ENCODE results near the gene BPIFB2.
A peak's percentile ranks its signal among the peaks of the same experiment; 100 is the strongest.

Gene BPIFB2

GRCh38 chr20:33008336-33009213 lies 1.1 kb downstream of the BPIFB2 start:
- no peak for DNase-seq

GRCh38 chr20:33009214-33010132 lies 2.0 kb downstream of the BPIFB2 start:
- DNase-seq = peak; percentile 34

GRCh38 chr20:33010133-33010504 lies 2.6 kb downstream of the BPIFB2 start:
- no peak for DNase-seq

- no peak for DNase-seq
These were observed 3.4 kb downstream of the BPIFB2 start for GRCh38 chr20:33010674-33011449.

GRCh38 chr20:33012327-33013189 lies 5.1 kb downstream of the BPIFB2 start:
- DNase-seq = no peak

GRCh38 chr20:33013701-33014326 lies 6.3 kb downstream of the BPIFB2 start:
- DNase-seq = no peak

GRCh38 chr20:33014336-33015113 lies 7.0 kb downstream of the BPIFB2 start:
- no peak for DNase-seq

- DNase-seq = no peak
These were observed 7.6 kb downstream of the BPIFB2 start for GRCh38 chr20:33015114-33015484.

GRCh38 chr20:33015700-33016580 lies 8.4 kb downstream of the BPIFB2 start:
- DNase-seq = no peak

GRCh38 chr20:33016581-33017109 lies 9.1 kb downstream of the BPIFB2 start:
- no peak for DNase-seq

GRCh38 chr20:33017542-33017941 lies 10.0 kb downstream of the BPIFB2 start:
- no peak for DNase-seq

- DNase-seq = no peak
These were observed 10.8 kb downstream of the BPIFB2 start for GRCh38 chr20:33018169-33018931.

- no peak for DNase-seq
These were observed 12.2 kb downstream of the BPIFB2 start for GRCh38 chr20:33019465-33020277.

- DNase-seq = no peak
These were observed 13.0 kb downstream of the BPIFB2 start for GRCh38 chr20:33020278-33021161.

GRCh38 chr20:33021879-33022278 lies 14.4 kb downstream of the BPIFB2 start:
- DNase-seq = no peak

- no peak for DNase-seq
These were observed 14.8 kb downstream of the BPIFB2 start for GRCh38 chr20:33022289-33022688.
